ENCODE data around the gene FAM13A.
"Not testable (repeated sequence)": the region's sequence is repeated elsewhere in the genome, so short reads cannot be mapped to it uniquely, and the experiment has no call there.

Gene FAM13A

DNA sequence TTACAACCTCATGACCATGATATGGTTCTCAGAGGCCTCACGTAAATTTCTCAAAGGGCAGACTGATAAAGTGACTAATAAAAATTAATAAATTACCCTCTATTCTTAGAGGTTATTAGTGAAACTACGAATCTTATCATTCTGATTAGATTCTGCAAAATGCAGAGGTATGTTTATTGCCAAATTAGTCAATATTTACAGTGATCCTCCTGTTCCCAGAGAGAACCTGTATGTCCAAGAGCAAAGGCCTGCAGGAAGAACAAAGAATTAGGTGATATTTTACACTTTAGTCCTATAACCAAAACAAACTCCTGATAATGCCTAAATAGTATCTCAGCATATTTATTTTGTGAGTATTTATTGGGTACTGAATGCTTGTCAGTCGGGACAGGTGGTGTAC, 58.1 kb downstream of the FAM13A start:
- no peak for DNase-seq

GRCh38 chr4:88998001-88998400, 59.0 kb downstream of the FAM13A start:
- no peak for DNase-seq

- no peak for DNase-seq
Measured at GRCh38 chr4:88995874-88996273, 61.1 kb downstream of the FAM13A start.

- not testable (repeated sequence) for DNase-seq
Measured at GRCh38 chr4:88995257-88995656, 61.7 kb downstream of the FAM13A start.

DNA sequence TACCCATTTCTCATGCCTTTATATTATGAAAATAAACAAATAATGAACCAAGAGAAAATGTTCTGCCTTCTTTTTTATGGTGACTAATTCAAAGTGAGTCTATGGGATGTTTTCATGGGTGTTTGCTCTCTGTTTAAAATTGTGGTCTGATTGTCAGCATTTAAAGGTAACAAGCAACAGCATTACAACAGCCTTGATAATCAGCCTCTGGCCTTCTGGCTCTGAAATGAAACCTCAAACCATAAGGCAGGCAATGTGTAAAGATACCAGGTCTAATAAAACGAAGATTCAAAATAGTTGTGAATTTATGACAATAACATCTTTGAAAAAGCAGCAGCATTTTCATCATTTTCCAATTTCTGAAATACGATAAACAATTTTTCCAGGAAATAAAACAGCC, 63.7 kb downstream of the FAM13A start:
- DNase-seq, result no peak

GRCh38 chr4:88991746-88992145, 65.2 kb downstream of the FAM13A start:
- DNase-seq, result no peak

- DNase-seq, result no peak
Measured at GRCh38 chr4:88989990-88990389, 67.0 kb downstream of the FAM13A start.

DNA sequence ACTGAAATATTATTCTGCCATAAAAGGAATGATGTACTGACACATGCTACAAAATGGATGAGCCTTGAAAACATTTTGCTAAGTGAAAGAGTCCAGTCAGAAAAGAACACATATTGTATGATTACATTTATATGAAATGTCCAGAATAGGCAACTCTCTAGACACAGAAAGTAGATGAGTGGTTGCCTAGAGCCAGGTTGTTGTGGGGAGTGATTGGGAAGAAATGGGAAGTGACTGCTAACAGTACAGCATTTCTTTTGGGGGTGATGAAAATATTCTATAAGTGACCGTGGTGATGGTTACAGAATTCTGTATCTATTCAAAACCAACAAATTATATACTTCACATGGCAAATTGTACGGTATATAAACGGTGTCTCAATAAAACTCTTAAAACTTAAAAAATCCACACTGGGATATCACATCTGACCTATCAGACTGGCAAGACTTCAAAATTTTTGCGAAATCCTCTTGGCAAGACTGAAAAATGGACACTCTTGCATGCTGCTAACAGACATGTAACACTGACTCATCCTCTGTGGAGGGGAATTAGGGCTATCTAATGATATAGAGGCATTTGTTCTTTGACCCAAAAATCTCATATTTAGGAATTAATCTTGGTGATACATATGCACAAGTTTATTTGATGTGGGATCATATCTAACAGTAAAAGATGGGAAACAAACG, 71.8 kb downstream of the FAM13A start:
- DNase-seq, result peak; percentile 43

DNA sequence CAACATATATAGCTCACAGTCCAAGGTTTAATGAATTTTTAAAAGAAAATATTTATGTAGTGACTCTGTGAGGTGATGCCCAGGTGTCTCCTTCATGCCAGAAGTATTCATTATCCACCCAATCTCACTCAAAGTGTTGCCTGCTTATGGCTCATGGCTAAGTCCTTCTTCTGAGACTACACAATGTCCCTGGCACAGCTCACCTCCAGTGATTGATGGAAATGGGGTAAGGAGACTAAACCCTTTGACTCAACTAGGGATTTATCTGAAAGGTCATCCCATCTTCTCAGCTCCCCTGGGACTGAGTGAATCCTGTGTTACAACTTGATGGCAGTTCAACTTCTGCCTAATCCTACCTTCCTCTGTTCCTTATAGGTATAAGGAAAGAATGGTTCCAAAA, 74.2 kb downstream of the FAM13A start:
- no peak for DNase-seq

- DNase-seq, result no peak
Measured at GRCh38 chr4:88981993-88982392, 75.0 kb downstream of the FAM13A start.

DNA sequence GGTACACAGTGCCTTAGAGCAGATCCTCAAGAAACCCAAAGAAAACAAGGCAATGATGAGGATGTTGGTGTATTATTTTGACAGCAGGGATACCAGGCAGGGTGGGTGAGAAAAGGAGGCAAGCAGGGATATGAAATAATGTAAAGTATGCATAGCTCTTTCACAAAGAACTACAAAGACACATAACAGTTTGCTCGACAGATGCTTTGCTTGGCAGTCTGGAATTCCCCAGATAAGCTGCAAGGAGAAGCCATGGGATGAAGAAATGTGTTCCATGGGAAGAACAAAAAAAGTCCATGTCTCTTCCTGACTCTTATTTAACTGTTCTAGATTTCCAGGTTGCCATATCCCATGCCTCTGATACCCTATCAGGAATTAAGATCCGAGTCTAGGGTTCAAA, 75.4 kb downstream of the FAM13A start:
- peak; percentile 35 for DNase-seq

DNA sequence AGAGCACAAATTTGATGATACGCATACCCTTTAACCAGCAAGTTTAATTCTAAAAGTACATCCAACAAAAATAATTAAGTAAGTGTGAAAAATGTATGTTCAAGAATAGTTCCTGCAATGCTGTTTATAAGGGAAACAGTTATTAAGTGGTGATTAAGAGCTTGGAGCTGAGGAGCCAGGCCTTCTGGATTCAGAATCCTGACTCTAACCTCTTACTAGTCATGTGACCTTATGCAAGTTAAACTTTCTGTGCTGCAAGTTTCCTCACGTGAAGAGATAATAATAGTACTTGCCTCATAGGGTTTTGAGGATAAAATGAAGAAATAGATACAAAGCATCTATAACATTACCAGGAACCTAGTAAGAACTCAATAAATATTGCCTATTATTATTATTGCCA, 77.7 kb downstream of the FAM13A start:
- no peak for DNase-seq

- no peak for DNase-seq
Measured at GRCh38 chr4:88976775-88977035, 80.3 kb downstream of the FAM13A start.

- DNase-seq, result no peak
Measured at GRCh38 chr4:88975958-88976774, 80.8 kb downstream of the FAM13A start.

- no peak for DNase-seq
Measured at GRCh38 chr4:88971536-88971935, 85.4 kb downstream of the FAM13A start.

DNA sequence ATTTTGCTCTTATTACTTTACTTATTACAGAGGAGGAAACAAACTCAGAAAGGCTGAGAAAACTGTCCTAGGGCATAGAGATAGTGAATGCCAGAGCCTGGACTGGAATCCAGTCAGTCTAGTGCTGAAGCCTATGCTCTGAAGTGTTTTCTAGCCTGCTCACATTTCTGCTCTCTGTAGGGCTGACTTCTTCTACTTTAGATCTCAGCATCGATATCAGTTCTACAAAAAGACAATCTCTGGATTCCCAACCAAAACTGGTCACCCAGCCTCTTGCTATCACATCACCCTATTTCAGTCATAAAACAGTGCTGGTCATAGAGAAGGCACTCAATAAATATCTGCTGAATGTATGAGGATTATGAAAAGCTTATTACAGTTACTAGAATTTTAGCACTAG, 87.2 kb downstream of the FAM13A start:
- DNase-seq, result no peak

DNA sequence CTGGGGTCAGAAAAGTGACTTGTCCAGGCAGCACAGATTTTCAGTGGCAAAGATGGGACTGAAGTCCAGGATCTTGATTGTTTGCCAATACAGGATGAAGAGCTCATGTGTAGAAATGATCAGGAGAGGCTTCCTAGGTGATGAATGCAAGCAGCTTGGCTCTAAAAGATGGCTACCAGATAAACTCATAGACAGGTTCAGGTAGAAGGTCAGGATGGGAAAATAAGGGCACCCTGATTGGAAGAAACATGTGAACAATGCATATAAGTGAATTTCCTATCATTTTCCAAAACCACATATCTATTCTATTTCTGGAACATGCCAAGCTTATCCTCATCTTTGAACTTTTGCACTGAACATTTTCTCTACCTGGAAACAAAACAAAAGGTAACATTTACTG, 87.7 kb downstream of the FAM13A start:
- DNase-seq, result no peak

GRCh38 chr4:88967883-88968331, 89.1 kb downstream of the FAM13A start:
- DNase-seq, result no peak

- peak; percentile 37 for DNase-seq
Measured at GRCh38 chr4:88965053-88965452, 91.9 kb downstream of the FAM13A start.

DNA sequence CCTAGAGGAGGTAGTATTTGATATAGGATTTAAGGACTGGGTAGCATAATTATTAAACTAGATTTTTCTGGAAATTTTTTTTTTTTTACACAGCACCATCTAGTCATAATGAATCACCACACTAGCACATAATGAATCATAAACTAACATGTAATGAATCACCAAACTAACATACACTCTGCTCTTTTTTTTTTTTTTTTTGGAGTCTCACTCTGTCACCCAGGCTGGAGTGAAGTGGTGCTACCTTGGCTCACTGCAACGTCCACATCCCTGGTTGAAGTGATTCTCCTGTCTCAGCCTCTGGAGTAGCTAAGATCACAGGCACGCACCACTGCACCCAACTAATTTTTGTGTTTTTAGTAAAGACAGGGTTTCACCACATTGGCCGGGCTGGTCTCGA, 92.5 kb downstream of the FAM13A start:
- peak; percentile 85 for DNase-seq

- DNase-seq, result peak; percentile 50
Measured at GRCh38 chr4:88963817-88964216, 93.2 kb downstream of the FAM13A start.

DNA sequence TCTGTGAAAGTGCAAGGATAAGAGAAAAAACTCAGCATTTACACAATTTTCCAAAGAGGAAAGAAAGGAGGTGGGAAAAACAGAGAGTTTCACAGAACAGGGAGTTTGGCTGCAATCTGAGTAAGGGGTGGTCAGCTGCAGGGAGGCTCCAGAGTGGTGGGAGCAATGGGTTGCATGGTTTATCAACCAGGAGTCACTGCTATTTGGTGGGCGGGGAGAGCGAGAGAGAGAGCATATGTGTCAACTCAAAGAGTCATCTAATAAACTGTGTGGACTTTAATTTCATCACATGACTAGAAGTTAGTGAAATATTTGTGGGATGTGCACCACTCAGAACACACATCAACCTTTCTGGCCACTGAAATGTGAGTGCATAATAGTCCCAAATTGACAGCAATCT, 94.6 kb downstream of the FAM13A start:
- DNase-seq, result no peak

DNA sequence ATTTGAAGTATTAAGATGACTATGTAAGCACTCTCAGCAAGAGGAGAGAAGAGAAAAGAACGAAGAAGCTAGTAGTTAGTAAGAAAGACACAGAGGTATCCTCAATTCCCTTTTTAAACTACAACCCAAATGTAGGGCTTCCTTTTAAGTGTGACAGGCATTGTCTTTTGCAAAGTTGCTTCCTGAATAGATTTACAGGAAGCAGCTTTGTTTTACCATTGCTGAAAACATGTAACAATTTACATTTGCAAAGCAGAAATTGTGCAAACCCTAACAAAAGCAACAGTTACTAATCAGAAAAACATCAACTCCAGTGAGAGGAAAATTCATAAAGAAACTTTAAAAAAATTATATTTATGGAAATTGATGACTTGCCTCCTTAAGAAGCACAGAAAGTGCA, 96.4 kb downstream of the FAM13A start:
- no peak for DNase-seq

DNA sequence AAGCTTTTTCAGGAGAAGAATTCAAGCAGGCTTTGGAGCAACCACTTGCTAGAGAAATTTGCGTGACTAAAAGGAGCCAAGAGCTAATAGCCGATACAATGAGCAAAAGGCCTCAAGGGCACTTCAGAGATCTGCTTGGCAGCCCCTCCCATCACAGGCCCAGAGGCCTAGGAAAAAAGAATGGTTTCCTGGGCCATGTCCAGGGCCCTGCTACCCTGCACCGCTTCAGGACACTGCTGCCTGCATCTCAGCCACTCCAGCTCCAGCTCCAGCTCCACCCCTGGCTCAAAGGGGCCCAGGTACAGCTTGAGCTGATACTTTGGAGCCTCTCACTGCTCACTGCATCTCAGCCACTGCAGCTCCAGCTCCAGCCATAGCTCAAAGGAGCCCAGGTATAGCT, 98.9 kb downstream of the FAM13A start:
- no peak for DNase-seq

- DNase-seq, result no peak
Measured at GRCh38 chr4:88957570-88957969, 99.4 kb downstream of the FAM13A start.
